ENCODE measurements around the gene SSX2IP. TPM values are rescaled to one million over a fixed set of nuclear protein-coding genes. Genes with fewer than 3 reads are reported as not detected.

SSX2IP gene
- total and polyA plus RNA-seq, 9 of the 15 experiments (the other 6 are each of a cell fraction or from before 2014, with no cell fraction given), result 20.6 to 96.7 (median 61.7) TPM

GRCh38 chr1:84686223-84686622, 4.0 kb downstream of the SSX2IP start:
- ATAC-seq (no peak), FAIRE-seq (peak; percentile 6), DNase-seq (ENCODE audit: extremely low read depth in 1 of 4, low spot score in 3 of 4) (peak in 1 of 4 experiments; percentile 30)
- Histone ChIP-seq H3K9ac (ENCODE audit: insufficient read depth in 1 of 2, low read depth in 2 of 2, low read length in 2 of 2) (peak overlapping the region in 1 of 2 experiments; percentile 90; a peak in 2 of 4 replicates), H3K4me3 (peak overlapping the region; percentile 15), H4K20me1 (replicated peaks; ENCODE audit: control insufficient read depth, insufficient read depth, low read length) (peaks cover 8% of the 10 kb centered on the region; the same call in 1 of the 2 replicates), H3K9me3 (replicated peaks; ENCODE audit: control insufficient read depth, insufficient read depth, low read depth, low read length) (no peaks in the 10 kb centered on the region), H3K27ac (ENCODE audit: extremely low read depth, low read depth, low read length) (peak overlapping the region; percentile 92; the same call in 2 of the 3 replicates), H3K4me1 (replicated peaks in 1 of 2; ENCODE audit: control insufficient read depth in 2 of 2, insufficient read depth in 2 of 2, low read length in 2 of 2) (peaks cover 11 to 31% of the 10 kb centered on the region in 2 experiments; a peak in 3 of 5 replicates), H3K9me1 (ENCODE audit: control insufficient read depth, insufficient read depth, low read length) (no peaks in the 10 kb centered on the region), H3K27me3 (ENCODE audit: control insufficient read depth in 2 of 2, insufficient read depth in 2 of 2, low read length in 2 of 2) (no peaks in the 10 kb centered on the region; a peak in 1 of 5 replicates), H3K36me3 (ENCODE audit: control insufficient read depth, insufficient read depth, low read length) (peaks cover 31% of the 10 kb centered on the region), H3K79me2 (ENCODE audit: control insufficient read depth, insufficient read depth, low read length) (peaks cover 95% of the 10 kb centered on the region), H2AFZ (ENCODE audit: low read depth, low read length) (no peak overlapping the region), H3K4me2 (ENCODE audit: insufficient read depth, low read length) (peak overlapping the region; percentile 88)
- ChIA-PET POLR2A (interaction anchor here (6.2 kb wide), 1 partner anchor 10 kb away, joined by 56 read pairs; no protein-coding TSS in a partner anchor), CTCF (ENCODE audit: low intra/inter-chr PET ratio) (no interaction called here)
- in situ Hi-C loops (cut with MboI), result no loop called here
- WGBS (ENCODE audit: insufficient coverage, low coverage, missing lambda C conversion rate), result 0% methylated on average over 1 of the region's 1 CpG
- intact Hi-C loops (cut with micrococcal nuclease), result loop anchor here (5.0 kb wide), 1 partner anchor 179 kb away; the partner anchor contains the start of genes GNG5 and SPATA1
- no peak for TF ChIP-seq ZNF354B (CRISPR knock-in tag; IDR thresholded peaks at IDR 0.05)
- TF ChIP-seq HSF4 (CRISPR knock-in tag; IDR thresholded peaks at IDR 0.05; ENCODE audit: borderline replicate concordance), result no peak
- TF ChIP-seq GTF2E2 (tag; IDR thresholded peaks at IDR 0.05), result no peak
- TF ChIP-seq, protein P1, sequence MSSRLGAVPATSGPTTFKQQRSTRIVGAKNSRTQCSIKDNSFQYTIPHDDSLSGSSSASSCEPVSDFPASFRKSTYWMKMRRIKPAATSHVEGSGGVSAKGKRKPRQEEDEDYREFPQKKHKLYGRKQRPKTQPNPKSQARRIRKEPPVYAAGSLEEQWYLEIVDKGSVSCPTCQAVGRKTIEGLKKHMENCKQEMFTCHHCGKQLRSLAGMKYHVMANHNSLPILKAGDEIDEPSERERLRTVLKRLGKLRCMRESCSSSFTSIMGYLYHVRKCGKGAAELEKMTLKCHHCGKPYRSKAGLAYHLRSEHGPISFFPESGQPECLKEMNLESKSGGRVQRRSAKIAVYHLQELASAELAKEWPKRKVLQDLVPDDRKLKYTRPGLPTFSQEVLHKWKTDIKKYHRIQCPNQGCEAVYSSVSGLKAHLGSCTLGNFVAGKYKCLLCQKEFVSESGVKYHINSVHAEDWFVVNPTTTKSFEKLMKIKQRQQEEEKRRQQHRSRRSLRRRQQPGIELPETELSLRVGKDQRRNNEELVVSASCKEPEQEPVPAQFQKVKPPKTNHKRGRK (tag; IDR thresholded peaks at IDR 0.05), result no peak
- TF ChIP-seq DMBX1 (CRISPR knock-in tag; IDR thresholded peaks at IDR 0.05; ENCODE audit: borderline replicate concordance), result no peak
- TF ChIP-seq RFX7 (CRISPR knock-in tag; IDR thresholded peaks at IDR 0.05), result no peak
- TF ChIP-seq ZNF77 (CRISPR knock-in tag; IDR thresholded peaks at IDR 0.05), result no peak
- TF ChIP-seq SMARCA4 (IDR thresholded peaks at IDR 0.05), result 0 out of 2 replicates have a peak, but pooled peaks have one; percentile 18
- peak; percentile 34; the same call in 1 of the 2 replicates for TF ChIP-seq CBFA2T3 (IDR thresholded peaks at IDR 0.05)
- no peak for TF ChIP-seq SMAD3 (CRISPR knock-in tag; conservative IDR thresholded peaks at IDR 0.05)
- no peak for TF ChIP-seq MIER1 (IDR thresholded peaks at IDR 0.05; ENCODE audit: low read depth)
- TF ChIP-seq CBFA2T2 (conservative IDR thresholded peaks at IDR 0.05), result 0 out of 2 replicates have a peak, but pooled peaks have one; percentile 7
- TF ChIP-seq HMBOX1 (IDR thresholded peaks at IDR 0.05), result peak; percentile 78
- TF ChIP-seq KDM2B (CRISPR knock-in tag; IDR thresholded peaks at IDR 0.05), result no peak
- BruUV-seq (replicated peaks), result no TSS peak

Data from K562 (cell line).